ENCODE results near the gene BNIPL. TPM values are rescaled to one million over a fixed set of nuclear protein-coding genes. Genes with fewer than 3 reads are reported as not detected.

BNIPL gene
- 1.1 and 1.5 TPM in 2 replicates for total RNA-seq

- intact Hi-C loops (cut with micrococcal nuclease) = no loop called here
Observed at GRCh38 chr1:151036356-151036755, at the start of gene BNIPL. BNIPL (plus strand) TSS chr1:151036586; CDS start chr1:151036726, 140 bp downstream.

GRCh38 chr1:150987924-150988323 is 48.5 kb upstream of the BNIPL start:
- intact Hi-C loops (cut with micrococcal nuclease) = no loop called here

- intact Hi-C loops (cut with micrococcal nuclease) = no loop called here
Observed at GRCh38 chr1:150992626-150993025, 43.8 kb upstream of the BNIPL start.

GRCh38 chr1:150994248-150994647 is 42.1 kb upstream of the BNIPL start:
- intact Hi-C loops (cut with micrococcal nuclease) = no loop called here

GRCh38 chr1:150995460-150995859 is 40.9 kb upstream of the BNIPL start:
- intact Hi-C loops (cut with micrococcal nuclease) = no loop called here

GRCh38 chr1:150995896-150996295 is 40.5 kb upstream of the BNIPL start:
- intact Hi-C loops (cut with micrococcal nuclease) = no loop called here

- intact Hi-C loops (cut with micrococcal nuclease) = no loop called here
Observed at GRCh38 chr1:150997126-150997872, 39.1 kb upstream of the BNIPL start.

- intact Hi-C loops (cut with micrococcal nuclease) = no loop called here
Observed at GRCh38 chr1:150997949-150998348, 38.4 kb upstream of the BNIPL start.

GRCh38 chr1:150999051-150999674 is 37.2 kb upstream of the BNIPL start:
- intact Hi-C loops (cut with micrococcal nuclease) = no loop called here

GRCh38 chr1:150999926-151000325 is 36.5 kb upstream of the BNIPL start:
- intact Hi-C loops (cut with micrococcal nuclease) = loop anchor here (10.0 kb wide), 1 partner anchor 435 kb away; no protein-coding TSS in a partner anchor

GRCh38 chr1:151000408-151000807 is 36.0 kb upstream of the BNIPL start:
- intact Hi-C loops (cut with micrococcal nuclease) = loop anchor here (10.0 kb wide), 1 partner anchor 436 kb away; no protein-coding TSS in a partner anchor

- intact Hi-C loops (cut with micrococcal nuclease) = loop anchor here (10.0 kb wide), 1 partner anchor 437 kb away; no protein-coding TSS in a partner anchor
Observed at GRCh38 chr1:151001602-151002001, 34.8 kb upstream of the BNIPL start.

- intact Hi-C loops (cut with micrococcal nuclease) = loop anchor here (10.0 kb wide), 1 partner anchor 437 kb away; no protein-coding TSS in a partner anchor
Observed at GRCh38 chr1:151002051-151002450, 34.3 kb upstream of the BNIPL start.

- intact Hi-C loops (cut with micrococcal nuclease) = loop anchor here (10.0 kb wide), 1 partner anchor 438 kb away; no protein-coding TSS in a partner anchor
Observed at GRCh38 chr1:151002611-151003010, 33.8 kb upstream of the BNIPL start.

GRCh38 chr1:151003180-151003579 is 33.2 kb upstream of the BNIPL start:
- intact Hi-C loops (cut with micrococcal nuclease) = loop anchor here (10.0 kb wide), 1 partner anchor 438 kb away; no protein-coding TSS in a partner anchor

- intact Hi-C loops (cut with micrococcal nuclease) = loop anchor here (5.0 to 10.0 kb wide), 2 partner anchors 151 to 441 kb away; partner anchors contain the start of gene TNFAIP8L2
Observed at GRCh38 chr1:151005729-151006319, 30.6 kb upstream of the BNIPL start.

- intact Hi-C loops (cut with micrococcal nuclease) = loop anchor here (5.0 to 10.0 kb wide), 2 partner anchors 151 to 442 kb away; partner anchors contain the start of gene TNFAIP8L2
Observed at GRCh38 chr1:151006327-151007052, 29.9 kb upstream of the BNIPL start, which contains the start of gene MINDY1. MINDY1 (minus strand) TSS chr1:151006902; CDS start chr1:151002617, 4,285 bp downstream.

- intact Hi-C loops (cut with micrococcal nuclease) = loop anchor here (1.0 to 10.0 kb wide), 5 partner anchors 29 to 443 kb away; partner anchors contain the start of genes GABPB2 and TNFAIP8L2
Observed at GRCh38 chr1:151007853-151008243, 28.5 kb upstream of the BNIPL start.

GRCh38 chr1:151008244-151009205 is 27.9 kb upstream of the BNIPL start, which contains the start of gene PRUNE1:
PRUNE1 (plus strand) TSS chr1:151008449; CDS start chr1:151008633, 184 bp downstream.
- intact Hi-C loops (cut with micrococcal nuclease) = loop anchor here (1.0 to 10.0 kb wide), 5 partner anchors 29 to 444 kb away; partner anchors contain the start of genes GABPB2 and TNFAIP8L2
